HAP-1 (cell line): ENCODE data around the gene PGA5.
"Not testable (repeated sequence)": the region's sequence is repeated elsewhere in the genome, so short reads cannot be mapped to it uniquely, and the experiment has no call there.

Experiments used
- DNase-seq, 2 experiments: peaks; one replicate each; pipeline ENCODE4 v3.0.0-alpha.2; 2016 to 2020; ENCODE audit warnings: low spot score in 2 of 2
- H3K27me3 ChIP-seq: fragments of 250-450 bp; sonication (Bioruptor Pico); 2 replicates; pipeline ENCODE4 v1.5.1; 2020; ENCODE audit warnings: low read depth, mild to moderate bottlenecking, moderate library complexity
- H3K36me3 ChIP-seq: fragments of 250-450 bp; sonication (Bioruptor Pico); replicated peaks from 2 replicates; pipeline ENCODE4 v1.5.1; 2020; ENCODE audit warnings: mild to moderate bottlenecking
- H3K4me1 ChIP-seq: fragments of 250-450 bp; sonication (Bioruptor Pico); 2 replicates; pipeline ENCODE4 v1.5.1; 2020; ENCODE audit warnings: mild to moderate bottlenecking
- H3K4me3 ChIP-seq: fragments of 250-450 bp; sonication (Bioruptor Pico); 2 replicates; pipeline ENCODE4 v1.5.1; 2020; ENCODE audit warnings: mild to moderate bottlenecking, moderate library complexity
- H3K9me3 ChIP-seq: fragments of 250-450 bp; sonication (Bioruptor Pico); 2 replicates; pipeline ENCODE4 v1.5.1; 2020; ENCODE audit warnings: mild to moderate bottlenecking, moderate library complexity
- in situ Hi-C: fragments of 300-500 bp; cut with MboI; formaldehyde crosslinking; loops from 3 replicates; pipeline ENCODE4 v1.14.3; 2020; ENCODE audit warnings: low sequenced_read_pairs, inconsistent platforms, mixed read lengths

Gene PGA5

DNA sequence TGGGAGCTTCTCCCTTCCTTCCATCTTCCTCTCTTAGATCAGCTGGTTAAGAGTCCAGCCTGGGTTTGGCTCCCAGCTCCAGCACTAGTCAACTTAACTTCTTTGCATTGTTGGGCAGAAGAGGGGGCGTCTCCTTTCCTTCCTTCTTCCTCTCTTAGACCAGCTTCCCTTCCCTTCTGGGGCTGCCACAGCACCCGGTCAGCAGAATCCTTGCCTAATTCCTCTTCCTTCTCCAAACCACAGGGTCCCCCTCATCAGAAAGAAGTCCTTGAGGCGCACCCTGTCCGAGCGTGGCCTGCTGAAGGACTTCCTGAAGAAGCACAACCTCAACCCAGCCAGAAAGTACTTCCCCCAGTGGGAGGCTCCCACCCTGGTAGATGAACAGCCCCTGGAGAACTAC lies 551 bp downstream of the PGA5 start:
- H3K9me3 ChIP-seq, DNase-seq, H3K4me3 ChIP-seq, in situ Hi-C loops, H3K27me3 ChIP-seq, H3K4me1 ChIP-seq, H3K36me3 ChIP-seq: not testable (repeated sequence)

DNA sequence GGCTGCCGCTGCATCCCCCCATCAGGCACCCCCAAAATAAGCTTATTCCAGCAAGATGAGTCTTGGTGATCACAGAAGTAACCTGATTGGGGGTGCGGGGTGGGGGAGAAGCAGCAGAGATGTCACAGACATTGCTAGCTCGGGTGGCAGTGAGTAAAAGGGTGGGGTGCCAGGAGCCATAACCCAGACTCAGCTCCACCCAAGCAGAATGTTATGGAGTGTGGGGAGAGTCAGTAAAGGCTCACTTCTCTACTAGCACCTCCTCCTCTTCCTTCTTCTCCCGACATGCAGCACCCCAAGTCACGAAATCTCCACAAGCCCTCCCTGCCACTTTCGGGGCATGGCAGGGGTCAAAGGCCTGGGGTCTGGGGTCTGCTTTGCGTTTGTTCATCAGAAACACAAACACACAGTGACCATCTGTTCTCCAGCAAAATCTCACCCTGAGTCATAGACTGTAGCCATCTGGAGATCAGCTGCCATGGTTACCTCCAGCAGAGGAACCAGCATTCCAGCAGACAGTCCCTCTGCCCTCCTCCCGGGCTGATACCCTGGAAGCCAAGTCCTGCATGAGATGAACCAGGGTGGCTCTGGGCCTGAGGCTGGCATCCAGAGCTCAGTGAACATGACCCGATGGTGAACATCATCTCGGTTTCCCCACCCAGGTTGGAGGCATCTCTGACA lies 4.4 kb downstream of the PGA5 start:
- not testable (repeated sequence) for DNase-seq

GRCh38 chr11:61248071-61248470 lies 7.1 kb downstream of the PGA5 start:
- H3K4me1 ChIP-seq, H3K27me3 ChIP-seq, H3K36me3 ChIP-seq, H3K9me3 ChIP-seq, DNase-seq, H3K4me3 ChIP-seq, in situ Hi-C loops: not testable (repeated sequence)

More for the DNA sequence above, 4.4 kb downstream of the PGA5 start:
- H3K4me3 ChIP-seq, H3K36me3 ChIP-seq, H3K27me3 ChIP-seq, H3K9me3 ChIP-seq, H3K4me1 ChIP-seq, in situ Hi-C loops: not testable (repeated sequence)

- H3K36me3 ChIP-seq, H3K4me1 ChIP-seq, in situ Hi-C loops, H3K4me3 ChIP-seq, DNase-seq, H3K9me3 ChIP-seq, H3K27me3 ChIP-seq: not testable (repeated sequence)
Observed at GRCh38 chr11:61249201-61249600, 8.2 kb downstream of the PGA5 start.

GRCh38 chr11:61250796-61251765 lies 10.1 kb downstream of the PGA5 start:
- in situ Hi-C loops, H3K4me3 ChIP-seq, H3K9me3 ChIP-seq, DNase-seq, H3K4me1 ChIP-seq, H3K27me3 ChIP-seq, H3K36me3 ChIP-seq: not testable (repeated sequence)

DNA sequence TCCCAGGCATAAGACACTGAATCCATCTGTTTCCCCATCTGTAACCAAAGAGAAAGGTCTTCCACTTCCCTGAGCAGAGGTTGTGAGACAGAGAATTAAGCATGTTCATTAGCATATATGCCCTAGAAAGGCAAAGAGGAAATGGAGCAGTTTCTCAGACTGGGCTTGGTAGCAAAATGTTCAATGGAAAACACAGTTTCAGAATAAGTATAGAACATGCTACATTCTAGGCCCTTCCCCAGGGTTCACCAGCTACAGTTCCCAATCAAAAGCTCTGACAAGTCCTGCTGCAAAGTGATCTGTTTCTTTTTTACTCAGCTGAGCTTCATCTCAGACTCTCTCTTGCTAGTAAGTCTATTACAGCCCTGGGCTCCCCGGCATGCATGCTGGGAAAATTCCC lies 11.4 kb downstream of the PGA5 start:
- H3K4me1 ChIP-seq, H3K27me3 ChIP-seq, DNase-seq, in situ Hi-C loops, H3K36me3 ChIP-seq, H3K9me3 ChIP-seq, H3K4me3 ChIP-seq: not testable (repeated sequence)

DNA sequence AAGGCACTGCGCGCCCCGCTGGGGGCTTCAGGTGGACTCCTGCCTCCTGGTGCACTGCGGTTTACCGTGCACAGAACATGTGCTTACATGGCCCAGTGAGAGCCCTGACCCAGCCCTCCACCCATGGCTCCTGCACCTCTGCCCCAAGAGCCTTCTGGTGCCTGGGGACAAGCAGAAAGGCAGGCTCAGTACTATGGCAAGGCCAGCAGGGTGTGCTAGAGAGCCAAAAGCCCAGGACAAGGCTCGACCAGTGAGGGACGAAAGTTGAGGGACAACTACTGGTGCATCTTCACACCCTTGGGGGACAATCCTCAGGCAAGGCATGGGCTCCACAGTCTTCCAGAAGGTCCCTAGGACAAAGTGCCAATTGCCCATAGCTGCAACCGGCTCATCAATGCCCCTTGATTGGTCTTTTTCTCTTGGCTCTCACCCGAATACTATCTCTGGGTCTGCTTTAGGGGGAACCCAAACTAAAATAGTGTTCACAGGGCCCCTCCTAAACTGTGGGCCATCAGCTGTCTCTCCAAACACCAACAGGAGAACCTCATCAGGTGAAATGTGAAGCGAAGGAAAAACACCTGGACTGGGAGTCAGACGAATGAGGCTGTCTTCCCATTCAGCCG lies 13.5 kb downstream of the PGA5 start:
- H3K27me3 ChIP-seq: no peaks in the 10 kb centered on the region
- DNase-seq: peak; percentile 43 to 79
- H3K4me1 ChIP-seq: no peaks in the 10 kb centered on the region
- H3K9me3 ChIP-seq: no peaks in the 10 kb centered on the region
- H3K4me3 ChIP-seq: no peak overlapping the region
- in situ Hi-C loops: no loop called here
- H3K36me3 ChIP-seq: no peaks in the 10 kb centered on the region

DNA sequence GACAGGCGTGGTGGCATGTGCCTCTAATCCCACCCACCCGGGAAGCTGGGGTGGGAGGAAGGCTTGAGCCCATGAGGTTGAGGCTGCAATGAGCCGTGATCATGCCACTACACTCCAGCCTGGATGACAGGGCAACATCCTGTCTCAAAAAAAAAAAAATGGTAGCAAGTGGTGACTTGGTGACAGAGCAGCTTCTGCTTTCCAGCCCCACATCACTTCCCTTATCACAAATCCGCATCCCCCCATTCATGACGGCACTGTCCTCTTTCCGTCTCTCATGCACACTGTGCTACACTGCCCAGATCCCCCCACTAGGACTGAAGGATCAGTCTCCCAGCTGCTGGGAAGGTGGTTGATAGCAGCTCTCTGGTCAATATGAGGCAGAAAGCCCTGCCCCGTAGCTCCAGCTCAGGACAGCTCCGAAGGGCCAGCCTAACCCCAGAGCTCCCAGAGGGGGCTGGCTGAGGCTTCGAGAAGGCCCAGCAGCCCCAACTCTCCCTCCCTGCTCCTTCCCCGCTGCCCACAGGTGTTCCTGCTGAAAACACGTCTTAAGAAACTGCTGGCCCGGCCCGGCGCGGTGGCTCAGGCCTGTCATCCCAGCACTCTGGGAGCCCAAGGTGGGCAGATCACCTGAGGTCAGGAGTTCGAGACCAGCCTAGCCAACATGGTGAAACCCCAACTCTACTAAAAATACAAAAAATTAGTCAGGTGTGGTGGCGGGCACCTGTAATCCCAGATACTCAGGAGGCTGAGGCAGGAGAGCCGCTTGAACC lies 15.9 kb downstream of the PGA5 start:
- no peaks in the 10 kb centered on the region for H3K27me3 ChIP-seq
- H3K36me3 ChIP-seq: no peaks in the 10 kb centered on the region
- DNase-seq: no peak
- no peaks in the 10 kb centered on the region for H3K9me3 ChIP-seq
- in situ Hi-C loops: no loop called here
- H3K4me3 ChIP-seq: no peak overlapping the region
- H3K4me1 ChIP-seq: no peaks in the 10 kb centered on the region

DNA sequence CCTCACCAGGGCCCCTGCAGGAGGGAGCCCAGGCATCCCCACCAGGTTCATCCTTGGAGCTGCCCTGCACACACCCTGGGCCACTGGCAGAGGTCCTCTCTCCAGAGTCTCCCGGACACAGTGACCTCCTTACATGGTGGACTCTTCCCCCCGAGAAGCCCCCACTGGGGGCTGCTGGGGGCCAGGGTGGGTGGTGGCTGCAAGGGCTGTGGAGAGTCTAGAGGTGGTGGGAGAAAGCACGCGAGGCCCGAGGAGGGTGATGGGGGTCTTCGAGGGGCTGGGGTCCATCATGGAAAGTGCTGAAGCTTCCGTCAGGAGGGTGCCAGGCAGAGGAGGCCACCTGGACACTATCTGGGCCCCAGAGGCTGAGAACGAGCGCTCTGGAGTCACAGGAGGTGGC lies 17.6 kb downstream of the PGA5 start:
- in situ Hi-C loops: no loop called here
- no peaks in the 10 kb centered on the region for H3K4me1 ChIP-seq
- no peak for DNase-seq

GRCh38 chr11:61259363-61259762 lies 18.4 kb downstream of the PGA5 start:
- H3K36me3 ChIP-seq: no peaks in the 10 kb centered on the region
- H3K4me1 ChIP-seq: no peaks in the 10 kb centered on the region
- no peaks in the 10 kb centered on the region for H3K27me3 ChIP-seq
- no peak overlapping the region for H3K4me3 ChIP-seq
- no peak for DNase-seq
- H3K9me3 ChIP-seq: no peaks in the 10 kb centered on the region
- in situ Hi-C loops: no loop called here

More for the DNA sequence above, 17.6 kb downstream of the PGA5 start:
- H3K4me3 ChIP-seq: no peak overlapping the region
- H3K36me3 ChIP-seq: no peaks in the 10 kb centered on the region
- H3K9me3 ChIP-seq: no peaks in the 10 kb centered on the region
- H3K27me3 ChIP-seq: no peaks in the 10 kb centered on the region

DNA sequence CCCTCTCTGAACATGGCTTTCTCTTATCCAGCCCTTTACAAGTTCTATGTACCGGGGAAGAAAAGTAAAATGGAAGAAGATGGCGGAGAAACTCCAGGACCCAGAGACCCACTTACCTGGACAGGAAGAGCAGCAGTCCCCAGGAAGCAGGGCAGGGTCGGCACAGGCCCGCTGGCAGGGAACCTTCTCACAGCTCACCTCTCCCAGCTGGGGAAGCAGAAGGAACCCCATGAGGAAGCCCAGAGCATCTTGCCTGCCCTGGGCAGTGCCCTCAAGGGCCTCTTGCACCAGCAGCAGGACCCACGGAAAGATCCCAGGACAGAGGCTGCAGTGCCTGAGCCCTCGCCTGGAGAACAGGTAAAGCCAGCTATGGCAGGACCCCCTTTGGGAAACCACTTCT lies 23.4 kb downstream of the PGA5 start:
- peaks cover 5% of the 10 kb centered on the region; the same call in 1 of the 2 replicates for H3K4me1 ChIP-seq
- H3K36me3 ChIP-seq: no peaks in the 10 kb centered on the region
- no peak overlapping the region for H3K4me3 ChIP-seq
- no peak for DNase-seq
- in situ Hi-C loops: no loop called here
- no peaks in the 10 kb centered on the region for H3K9me3 ChIP-seq
- no peaks in the 10 kb centered on the region for H3K27me3 ChIP-seq

DNA sequence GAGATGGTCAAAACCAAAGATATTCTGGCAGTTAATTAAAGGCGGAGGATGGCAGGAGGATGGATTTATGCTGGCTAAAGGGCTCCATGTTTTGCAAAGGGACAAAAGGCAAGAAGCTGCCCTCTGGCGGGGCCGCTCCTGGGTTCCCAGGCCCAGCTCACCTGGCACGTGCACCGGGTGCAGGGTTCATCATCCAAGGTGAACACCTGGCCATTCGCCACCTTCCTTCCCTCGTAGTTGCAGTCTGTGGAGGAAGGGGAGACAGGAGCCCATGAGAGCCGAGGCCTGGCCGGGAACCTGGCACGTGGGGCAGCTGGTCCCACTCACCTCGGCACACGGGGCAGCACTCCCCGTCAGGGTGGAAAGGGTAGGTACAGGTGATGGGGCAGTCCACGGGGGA lies 23.8 kb downstream of the PGA5 start:
- DNase-seq: no peak
- no peaks in the 10 kb centered on the region for H3K36me3 ChIP-seq
- no peaks in the 10 kb centered on the region for H3K27me3 ChIP-seq
- H3K4me1 ChIP-seq: peaks cover 5% of the 10 kb centered on the region; the same call in 1 of the 2 replicates
- in situ Hi-C loops: no loop called here
- no peaks in the 10 kb centered on the region for H3K9me3 ChIP-seq
- no peak overlapping the region for H3K4me3 ChIP-seq

- Histone ChIP-seq H3K9me3 (no peaks in the 10 kb centered on the region), H3K4me3 (no peak overlapping the region), H3K27me3 (no peaks in the 10 kb centered on the region), H3K36me3 (no peaks in the 10 kb centered on the region), H3K4me1 (peaks cover 5% of the 10 kb centered on the region; the same call in 1 of the 2 replicates)
- in situ Hi-C loops: no loop called here
- DNase-seq: no peak
Observed at GRCh38 chr11:61265357-61265756, 24.4 kb downstream of the PGA5 start.
